Spleen (tissue), 7 donors: ENCODE data around the gene RRP7A.
A peak's percentile ranks its signal among the peaks of the same experiment; 100 is the strongest.

Source experiments
- POLR2A ChIP-seq, 3 donors: fragments of 450-650 bp; IDR thresholded peaks; one replicate each; pipeline ENCODE4 v1.5.1; 2017; ENCODE audit warnings: antibody characterized with exemption in 3 of 3, mild to moderate bottlenecking in 1 of 3
- TF ChIP-seq, protein P1 (sequence below), 11 experiments: fragments of 200-600 bp in 7 of 11; fragments of 450-650 bp in 4 of 11; sonication (generic) in 4 of 11; IDR thresholded peaks in 8 of 11; conservative IDR thresholded peaks in 3 of 11; 1 replicate in 7 of 11; 2 replicates in 4 of 11; pipeline versions ENCODE4 v1.4.0 to v1.8.0; 2016 to 2021; ENCODE audit warnings: antibody characterized with exemption in 11 of 11, inconsistent platforms in 4 of 11, mild to moderate bottlenecking in 1 of 11
- donor health status: DM: no; HTN: no; CAD: no; lungs with moderate emphysema.
- donor health status: DM: no; HTN: no; CAD: no.
- donor health status: DM: no; HTN: no; CAD: no.

DNA sequence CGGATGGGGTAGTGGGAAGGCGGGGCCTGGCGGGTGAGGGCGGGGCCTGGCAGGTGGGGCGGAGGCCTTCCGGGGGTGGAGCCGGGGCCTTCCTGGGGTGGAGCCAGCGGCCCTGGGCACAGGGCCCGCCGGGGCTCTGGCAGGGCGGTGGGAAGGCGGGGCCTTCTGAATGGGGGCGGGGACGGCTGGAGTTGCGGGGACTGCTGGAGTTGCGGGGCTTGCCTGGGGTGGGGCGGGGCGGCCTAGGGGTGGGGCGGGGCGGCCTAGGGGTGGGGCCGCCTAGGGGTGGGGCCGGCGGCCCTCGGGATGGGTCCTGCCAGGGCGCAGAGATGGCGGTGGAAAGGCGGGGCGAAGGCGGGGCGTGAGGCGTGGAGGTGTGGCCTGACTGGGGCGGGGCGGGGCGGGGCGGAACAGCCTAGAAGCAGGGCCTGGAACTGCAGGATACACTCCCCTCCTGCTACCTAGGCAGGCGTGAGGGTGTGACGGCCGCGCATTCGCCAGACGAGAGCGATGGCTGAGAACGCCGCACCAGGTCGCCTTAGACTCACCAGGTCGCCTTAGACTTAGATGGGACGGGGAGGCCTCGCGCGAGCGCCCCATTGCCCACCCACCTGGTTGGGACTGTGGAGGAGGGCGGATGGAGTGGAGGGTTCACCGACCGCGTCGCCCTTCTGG, 19.3 kb downstream of the RRP7A start:
- TF ChIP-seq, protein P1, sequence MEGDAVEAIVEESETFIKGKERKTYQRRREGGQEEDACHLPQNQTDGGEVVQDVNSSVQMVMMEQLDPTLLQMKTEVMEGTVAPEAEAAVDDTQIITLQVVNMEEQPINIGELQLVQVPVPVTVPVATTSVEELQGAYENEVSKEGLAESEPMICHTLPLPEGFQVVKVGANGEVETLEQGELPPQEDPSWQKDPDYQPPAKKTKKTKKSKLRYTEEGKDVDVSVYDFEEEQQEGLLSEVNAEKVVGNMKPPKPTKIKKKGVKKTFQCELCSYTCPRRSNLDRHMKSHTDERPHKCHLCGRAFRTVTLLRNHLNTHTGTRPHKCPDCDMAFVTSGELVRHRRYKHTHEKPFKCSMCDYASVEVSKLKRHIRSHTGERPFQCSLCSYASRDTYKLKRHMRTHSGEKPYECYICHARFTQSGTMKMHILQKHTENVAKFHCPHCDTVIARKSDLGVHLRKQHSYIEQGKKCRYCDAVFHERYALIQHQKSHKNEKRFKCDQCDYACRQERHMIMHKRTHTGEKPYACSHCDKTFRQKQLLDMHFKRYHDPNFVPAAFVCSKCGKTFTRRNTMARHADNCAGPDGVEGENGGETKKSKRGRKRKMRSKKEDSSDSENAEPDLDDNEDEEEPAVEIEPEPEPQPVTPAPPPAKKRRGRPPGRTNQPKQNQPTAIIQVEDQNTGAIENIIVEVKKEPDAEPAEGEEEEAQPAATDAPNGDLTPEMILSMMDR (IDR thresholded peaks at IDR 0.05 in 8 of 11, conservative IDR thresholded peaks at IDR 0.05 in 3 of 11): peak in 3 of 11 experiments; percentile 13 to 25 (median 20)
- TF ChIP-seq POLR2A (IDR thresholded peaks at IDR 0.05): no peak
